Peyer's patch (tissue), 4 donors: ENCODE results near the gene CMKLR1.

ENCODE experiments used
- CTCF ChIP-seq, 6 experiments: fragments of 450-650 bp in 4 of 6; fragments of 200-600 bp in 2 of 6; sonication (generic) in 1 of 6; IDR thresholded peaks; one replicate each; pipeline ENCODE4 v1.5.1; 2017 to 2019; ENCODE audit warnings: antibody characterized with exemption in 6 of 6, mild to moderate bottlenecking in 3 of 6, moderate library complexity in 1 of 6
- POLR2A ChIP-seq, 2 donors: fragments of 450-650 bp; IDR thresholded peaks; one replicate each; pipeline ENCODE4 v1.5.1; 2017; ENCODE audit warnings: antibody characterized with exemption in 2 of 2, mild to moderate bottlenecking in 2 of 2, moderate library complexity in 2 of 2

GRCh38 chr12:108352591-108352990 lies 13.5 kb upstream of the CMKLR1 start:
- TF ChIP-seq CTCF (IDR thresholded peaks at IDR 0.05) (no peak), POLR2A (IDR thresholded peaks at IDR 0.05) (no peak)
